ENCODE measurements around the gene NRIP3. TPM values are rescaled to one million over a fixed set of nuclear protein-coding genes. Genes with fewer than 3 reads are reported as not detected.

The NRIP3 gene
- total and polyA plus RNA-seq, 4 donors: under 0.01 to 1.0 (median 0.07) TPM; not detected in 1

- Histone ChIP-seq H3K9ac (ENCODE audit: low read depth in 1 of 2, low read length in 2 of 2) (peak within 1 kb of the TSS; percentile 78 to 87), H3K4me3 (ENCODE audit: low read depth in 1 of 3, low read length in 3 of 3) (peak within 1 kb of the TSS; percentile 56 to 91 (median 63)), H3K27ac (ENCODE audit: low read depth in 1 of 2, low read length in 2 of 2) (peak within 1 kb of the TSS; percentile 88 to 98), H3K27me3 (ENCODE audit: control insufficient read depth in 4 of 4, insufficient read depth in 4 of 4, low read length in 3 of 4) (no peaks in the 10 kb centered on the region), H3K36me3 (ENCODE audit: control insufficient read depth in 4 of 4, insufficient read depth in 3 of 4, low read depth in 1 of 4, low read length in 3 of 4) (peaks cover 0 to 6% (median 0%) of the 10 kb centered on the region in 4 donors), H3K9me3 (ENCODE audit: control insufficient read depth in 4 of 4, low read length in 3 of 4) (no peaks in the 10 kb centered on the region), H3K4me1 (ENCODE audit: control insufficient read depth in 4 of 4, insufficient read depth in 4 of 4, low read length in 3 of 4) (peaks cover 8 to 28% (median 18%) of the 10 kb centered on the region in 4 donors)
- DNase-seq (ENCODE audit: low spot score): peak; percentile 87
- TF ChIP-seq RXRA (IDR thresholded peaks at IDR 0.05): peak; percentile 14 to 28
- TF ChIP-seq FOXA2 (IDR thresholded peaks at IDR 0.05): no peak
- TF ChIP-seq MAX (IDR thresholded peaks at IDR 0.05): peak; percentile 56
- no peak for TF ChIP-seq JUND (IDR thresholded peaks at IDR 0.05)
- peak; percentile 8 for TF ChIP-seq HNF4G (IDR thresholded peaks at IDR 0.05)
- peak; percentile 77 for TF ChIP-seq TAF1 (conservative IDR thresholded peaks at IDR 0.05)
- peak; percentile 46 for TF ChIP-seq REST (IDR thresholded peaks at IDR 0.05)
- TF ChIP-seq NR2F2 (IDR thresholded peaks at IDR 0.05): peak; percentile 18
- peak; percentile 73 for TF ChIP-seq YY1 (IDR thresholded peaks at IDR 0.05)
- peak in 1 of 2 donors; percentile 12 for TF ChIP-seq HNF4A (conservative IDR thresholded peaks at IDR 0.05)
- TF ChIP-seq RAD21 (IDR thresholded peaks at IDR 0.05): peak in 1 of 2 donors; percentile 13
- TF ChIP-seq SP1 (IDR thresholded peaks at IDR 0.05): peak; percentile 38
- TF ChIP-seq CTCF (IDR thresholded peaks at IDR 0.05; ENCODE audit: low read depth, low read length, missing input control): no peak
- TF ChIP-seq ZBTB33 (IDR thresholded peaks at IDR 0.05): no peak
- peak; percentile 56 to 92 for TF ChIP-seq GABPA (IDR thresholded peaks at IDR 0.05 in 1 of 2, conservative IDR thresholded peaks at IDR 0.05 in 1 of 2)
- peak; percentile 89 to 93 for TF ChIP-seq EGR1 (IDR thresholded peaks at IDR 0.05; ENCODE audit: low read depth in 2 of 2)
- TF ChIP-seq ATF3 (IDR thresholded peaks at IDR 0.05): no peak
- TF ChIP-seq FOXA1 (IDR thresholded peaks at IDR 0.05): no peak
- under 1% methylated on average over 67 of the region's 67 CpGs for WGBS
Observed at GRCh38 chr11:8964324-8965320, 39.2 kb downstream of the NRIP3 start, which contains the start of gene TMEM9B. TSS of gene TMEM9B (minus strand) at chr11:8964442. CDS start at chr11:8964313, 129 bp downstream.

Data from liver (tissue), 9 donors.